Chondrocyte (in vitro differentiated cells): ENCODE data around the gene PHYHIPL. TPM values are rescaled to one million over a fixed set of nuclear protein-coding genes. Genes with fewer than 3 reads are reported as not detected.
A peak's percentile ranks its signal among the peaks of the same experiment; 100 is the strongest.

Experiments
- DNase-seq: peaks from one replicate; pipeline ENCODE4 v3.0.0; 2021; ENCODE audit warnings: mixed read lengths, low spot score
- H3K27ac Mint-ChIP-seq: one replicate; pipeline ENCODE4 v1.8.0; 2021; ENCODE audit warnings: mild to moderate bottlenecking, moderate library complexity, mixed read lengths; ENCODE audit not compliant: unreplicated experiment
- H3K27me3 Mint-ChIP-seq: 2 replicates; pipeline ENCODE4 v1.8.0; 2021; ENCODE audit warnings: low read depth, mixed read lengths
- H3K36me3 Mint-ChIP-seq: 2 replicates; pipeline ENCODE4 v1.8.0; 2021; ENCODE audit warnings: low read depth, mixed read lengths
- H3K4me1 Mint-ChIP-seq: 2 replicates; pipeline ENCODE4 v1.8.0; 2021; ENCODE audit warnings: low read depth, mild to moderate bottlenecking, mixed read lengths
- H3K4me3 Mint-ChIP-seq: one replicate; pipeline ENCODE4 v1.8.0; 2021; ENCODE audit warnings: mild to moderate bottlenecking, moderate library complexity, mixed read lengths; ENCODE audit not compliant: unreplicated experiment
- H3K9me3 Mint-ChIP-seq: 2 replicates; pipeline ENCODE4 v1.8.0; 2021; ENCODE audit warnings: low read depth, mixed read lengths
- total RNA-seq: library from RNA; stranded (reverse); gene quantifications from 3 replicates; pipeline ENCODE4 v1.2.1, GENCODE V29; 2021
- TF ChIP-seq, protein P1 (sequence below): fragments of 200-600 bp; sonication (generic); IDR thresholded peaks from 2 replicates; pipeline ENCODE4 v1.5.0; 2021; ENCODE audit warnings: antibody characterized with exemption, mild to moderate bottlenecking, moderate library complexity

The PHYHIPL gene
- total RNA-seq, 1 donor from 2014 or later = 0.20 TPM

DNA sequence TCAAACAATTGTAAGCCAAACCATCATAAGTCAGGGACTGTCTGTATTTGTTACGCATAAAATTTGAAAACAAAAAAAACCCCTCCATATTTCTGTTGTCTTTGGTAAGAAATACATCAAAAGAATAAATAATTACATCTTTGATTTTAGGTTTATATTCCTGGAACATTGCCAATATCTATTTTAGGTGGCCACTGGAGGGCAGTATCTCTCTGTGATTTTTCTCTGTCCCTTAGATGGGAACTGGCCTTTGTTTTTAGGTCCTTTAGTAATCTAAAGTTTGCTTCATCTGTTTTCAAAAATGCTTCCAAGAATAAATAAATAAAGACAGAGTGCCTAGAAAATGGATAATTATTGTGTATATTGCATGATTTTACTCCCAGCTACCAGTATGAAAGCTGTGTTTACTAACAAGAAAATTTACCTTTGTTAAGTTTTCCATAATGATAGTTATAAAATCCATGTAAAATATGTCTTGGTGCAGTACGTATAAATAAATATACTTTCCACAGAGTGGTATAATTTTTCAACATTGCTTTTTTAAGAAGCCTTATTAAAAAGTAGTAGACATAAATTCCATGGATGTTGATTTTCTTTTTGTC, 64.2 kb downstream of the PHYHIPL start:
- H3K9me3 Mint-ChIP-seq = no peaks in the 10 kb centered on the region
- TF ChIP-seq, protein P1, sequence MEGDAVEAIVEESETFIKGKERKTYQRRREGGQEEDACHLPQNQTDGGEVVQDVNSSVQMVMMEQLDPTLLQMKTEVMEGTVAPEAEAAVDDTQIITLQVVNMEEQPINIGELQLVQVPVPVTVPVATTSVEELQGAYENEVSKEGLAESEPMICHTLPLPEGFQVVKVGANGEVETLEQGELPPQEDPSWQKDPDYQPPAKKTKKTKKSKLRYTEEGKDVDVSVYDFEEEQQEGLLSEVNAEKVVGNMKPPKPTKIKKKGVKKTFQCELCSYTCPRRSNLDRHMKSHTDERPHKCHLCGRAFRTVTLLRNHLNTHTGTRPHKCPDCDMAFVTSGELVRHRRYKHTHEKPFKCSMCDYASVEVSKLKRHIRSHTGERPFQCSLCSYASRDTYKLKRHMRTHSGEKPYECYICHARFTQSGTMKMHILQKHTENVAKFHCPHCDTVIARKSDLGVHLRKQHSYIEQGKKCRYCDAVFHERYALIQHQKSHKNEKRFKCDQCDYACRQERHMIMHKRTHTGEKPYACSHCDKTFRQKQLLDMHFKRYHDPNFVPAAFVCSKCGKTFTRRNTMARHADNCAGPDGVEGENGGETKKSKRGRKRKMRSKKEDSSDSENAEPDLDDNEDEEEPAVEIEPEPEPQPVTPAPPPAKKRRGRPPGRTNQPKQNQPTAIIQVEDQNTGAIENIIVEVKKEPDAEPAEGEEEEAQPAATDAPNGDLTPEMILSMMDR = peak; percentile 96
- DNase-seq = no peak
- H3K27ac Mint-ChIP-seq = no peak overlapping the region
- no peaks in the 10 kb centered on the region for H3K4me1 Mint-ChIP-seq
- peaks cover 2% of the 10 kb centered on the region for H3K36me3 Mint-ChIP-seq
- H3K4me3 Mint-ChIP-seq = no peak overlapping the region
- peaks cover 8% of the 10 kb centered on the region for H3K27me3 Mint-ChIP-seq

DNA sequence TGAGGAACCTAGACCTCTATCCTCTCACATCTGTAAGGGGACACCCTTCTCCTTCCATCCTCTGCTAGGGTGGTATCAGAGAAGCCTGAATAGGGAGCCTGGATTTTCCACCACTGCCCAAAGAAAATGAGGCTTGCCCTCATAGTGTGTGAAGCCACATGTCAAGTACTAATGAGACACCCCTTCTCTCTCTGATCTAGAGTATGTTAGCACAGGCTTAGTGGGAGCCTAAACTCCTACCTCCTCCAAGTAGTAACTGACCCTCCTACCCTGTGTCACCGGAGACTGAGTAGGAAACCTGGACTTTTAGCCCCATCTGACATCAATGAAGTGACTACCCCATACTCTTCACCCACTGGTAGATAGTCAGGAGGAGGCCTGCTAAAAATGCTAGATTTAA, 65.6 kb downstream of the PHYHIPL start:
- Mint-ChIP-seq H3K27ac (no peak overlapping the region), H3K27me3 (peaks cover 4% of the 10 kb centered on the region)
- TF ChIP-seq, protein P1 = no peak

DNA sequence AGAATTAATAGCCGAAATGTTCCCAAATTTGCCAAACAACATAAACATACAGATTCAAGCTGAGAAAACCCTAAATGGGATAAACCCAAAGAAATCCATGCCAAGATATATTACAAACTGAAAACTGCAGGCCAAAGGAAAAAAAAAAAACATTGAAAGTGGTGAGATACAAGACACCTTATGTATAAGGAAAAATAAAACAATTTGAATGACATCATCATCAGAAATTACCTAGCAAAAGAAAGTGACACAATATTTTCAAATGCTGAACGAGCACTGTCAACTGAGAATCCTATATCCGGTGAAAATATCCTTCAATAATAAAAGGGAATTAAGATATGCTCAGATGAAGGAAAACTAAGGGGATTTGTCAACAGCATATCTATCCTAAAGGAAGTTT, 66.5 kb downstream of the PHYHIPL start:
- TF ChIP-seq, protein P1 = no peak
- H3K4me3 Mint-ChIP-seq = no peak overlapping the region
- H3K36me3 Mint-ChIP-seq = peaks cover 2% of the 10 kb centered on the region
- H3K27me3 Mint-ChIP-seq = no peaks in the 10 kb centered on the region
- H3K27ac Mint-ChIP-seq = no peak overlapping the region
- H3K9me3 Mint-ChIP-seq = no peaks in the 10 kb centered on the region
- no peak for DNase-seq
- H3K4me1 Mint-ChIP-seq = no peaks in the 10 kb centered on the region

More for the DNA sequence above, 65.6 kb downstream of the PHYHIPL start:
- no peak for DNase-seq
- Mint-ChIP-seq H3K4me3 (no peak overlapping the region), H3K9me3 (no peaks in the 10 kb centered on the region), H3K36me3 (peaks cover 2% of the 10 kb centered on the region), H3K4me1 (no peaks in the 10 kb centered on the region)

DNA sequence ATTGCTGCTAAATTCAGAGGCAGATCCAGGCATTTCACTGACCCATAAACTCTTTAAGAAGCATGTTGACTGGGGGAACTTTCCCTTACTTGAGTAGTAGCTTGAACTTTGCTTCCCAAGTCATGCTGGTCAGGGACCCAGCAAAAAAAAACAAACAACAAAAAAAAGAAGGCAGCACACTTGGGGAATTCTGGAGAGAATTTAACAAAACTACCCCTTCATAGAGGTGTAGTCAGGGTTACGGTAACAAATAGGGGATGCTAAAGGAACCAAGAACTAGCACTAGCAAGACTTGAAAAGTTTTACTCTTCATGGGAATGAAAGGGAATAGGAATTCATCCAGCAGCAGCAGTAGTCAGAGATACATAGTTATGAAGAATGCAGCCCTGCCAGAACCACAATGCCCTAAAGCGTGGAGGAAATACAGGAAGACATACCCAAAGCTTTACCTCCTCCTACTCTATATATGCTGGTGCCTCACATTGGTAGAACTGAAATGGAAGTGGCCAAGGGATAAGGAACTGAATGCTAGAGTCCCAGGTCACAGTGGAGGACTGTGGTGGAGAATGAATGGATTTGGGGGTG, 67.3 kb downstream of the PHYHIPL start:
- H3K4me3 Mint-ChIP-seq = no peak overlapping the region
- H3K4me1 Mint-ChIP-seq = no peaks in the 10 kb centered on the region
- TF ChIP-seq, protein P1 = no peak
- H3K9me3 Mint-ChIP-seq = no peaks in the 10 kb centered on the region
- no peaks in the 10 kb centered on the region for H3K27me3 Mint-ChIP-seq
- peaks cover 2% of the 10 kb centered on the region for H3K36me3 Mint-ChIP-seq
- DNase-seq = no peak
- H3K27ac Mint-ChIP-seq = no peak overlapping the region

DNA sequence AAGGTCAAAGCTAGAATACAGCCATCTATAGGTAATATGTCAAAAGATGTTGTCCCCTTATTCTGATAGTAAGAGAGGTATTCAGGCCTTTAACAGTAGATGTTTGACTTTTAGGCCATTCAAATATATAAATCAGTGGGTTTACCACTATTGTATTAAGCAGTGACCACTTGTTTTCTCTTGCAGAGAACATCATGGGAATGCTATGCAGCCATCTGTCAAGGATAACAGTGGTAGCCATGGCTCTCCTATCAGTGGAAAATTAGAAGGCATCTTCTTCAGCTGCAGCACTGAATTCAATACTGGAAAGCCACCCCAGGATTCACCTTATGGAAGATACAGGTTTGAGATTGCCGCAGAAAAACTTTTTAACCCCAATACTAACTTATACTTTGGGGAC, 68.4 kb downstream of the PHYHIPL start:
- Mint-ChIP-seq H3K27ac (no peak overlapping the region), H3K4me3 (no peak overlapping the region), H3K9me3 (no peaks in the 10 kb centered on the region), H3K36me3 (peaks cover 2% of the 10 kb centered on the region), H3K4me1 (no peaks in the 10 kb centered on the region), H3K27me3 (no peaks in the 10 kb centered on the region)
- TF ChIP-seq, protein P1 = no peak
- DNase-seq = no peak
